Measurements from ENCODE around the gene CTIF. TPM values are rescaled to one million over a fixed set of nuclear protein-coding genes. Genes with fewer than 3 reads are reported as not detected.
A peak's percentile ranks its signal among the peaks of the same experiment; 100 is the strongest.

CTIF gene
- total RNA-seq, 4 donors from 2014 or later, result 16.6 to 116 (median 34.5) TPM

DNA sequence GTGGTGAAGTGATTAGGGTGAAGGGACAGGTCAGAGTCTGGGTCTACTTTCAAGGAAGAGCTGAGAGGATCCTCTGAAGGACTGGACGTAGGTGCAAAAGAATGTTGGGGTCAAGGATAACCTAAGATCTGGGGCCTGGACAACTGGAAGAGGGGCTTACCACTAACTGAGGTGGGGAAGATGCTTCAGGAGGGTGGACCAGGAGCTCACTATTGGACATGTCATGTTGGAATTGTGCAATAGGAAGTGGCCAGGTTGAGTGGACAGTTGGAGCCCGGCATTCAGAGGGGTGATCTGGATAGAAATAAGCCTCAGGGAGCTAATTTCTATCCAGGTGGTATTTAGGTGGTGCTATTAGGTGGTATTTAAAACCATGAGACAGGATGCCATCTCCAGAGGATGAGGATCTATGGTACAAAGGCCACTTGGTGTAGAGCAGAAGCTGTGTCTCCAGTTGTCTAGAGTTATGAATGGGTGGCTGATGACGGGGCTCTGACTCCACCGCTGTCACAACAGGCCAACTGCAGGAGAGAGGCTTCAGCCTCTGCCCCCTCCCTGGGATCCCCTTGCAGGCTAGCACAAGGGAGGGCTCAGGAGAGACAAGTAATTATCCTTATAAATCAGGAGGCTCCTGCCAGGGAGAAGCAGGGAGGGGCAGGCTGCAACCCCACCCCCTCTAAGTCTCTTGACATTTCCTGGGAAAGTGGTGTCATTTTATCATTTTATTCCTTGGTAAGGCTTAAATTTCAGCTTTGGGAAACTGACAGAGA, 254.0 kb downstream of the CTIF start:
- peak in 2 of 3 donors; percentile 12 to 23 for DNase-seq
- Histone ChIP-seq H3K4me1 (no peaks in the 10 kb centered on the region), H3K36me3 (no peaks in the 10 kb centered on the region), H3K27me3 (no peaks in the 10 kb centered on the region), H3K9me3 (no peaks in the 10 kb centered on the region), H3K4me3 (no peak overlapping the region), H3K27ac (no peak overlapping the region)
- no peak for TF ChIP-seq POLR2A (IDR thresholded peaks at IDR 0.05)
- TF ChIP-seq, protein P1, sequence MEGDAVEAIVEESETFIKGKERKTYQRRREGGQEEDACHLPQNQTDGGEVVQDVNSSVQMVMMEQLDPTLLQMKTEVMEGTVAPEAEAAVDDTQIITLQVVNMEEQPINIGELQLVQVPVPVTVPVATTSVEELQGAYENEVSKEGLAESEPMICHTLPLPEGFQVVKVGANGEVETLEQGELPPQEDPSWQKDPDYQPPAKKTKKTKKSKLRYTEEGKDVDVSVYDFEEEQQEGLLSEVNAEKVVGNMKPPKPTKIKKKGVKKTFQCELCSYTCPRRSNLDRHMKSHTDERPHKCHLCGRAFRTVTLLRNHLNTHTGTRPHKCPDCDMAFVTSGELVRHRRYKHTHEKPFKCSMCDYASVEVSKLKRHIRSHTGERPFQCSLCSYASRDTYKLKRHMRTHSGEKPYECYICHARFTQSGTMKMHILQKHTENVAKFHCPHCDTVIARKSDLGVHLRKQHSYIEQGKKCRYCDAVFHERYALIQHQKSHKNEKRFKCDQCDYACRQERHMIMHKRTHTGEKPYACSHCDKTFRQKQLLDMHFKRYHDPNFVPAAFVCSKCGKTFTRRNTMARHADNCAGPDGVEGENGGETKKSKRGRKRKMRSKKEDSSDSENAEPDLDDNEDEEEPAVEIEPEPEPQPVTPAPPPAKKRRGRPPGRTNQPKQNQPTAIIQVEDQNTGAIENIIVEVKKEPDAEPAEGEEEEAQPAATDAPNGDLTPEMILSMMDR (IDR thresholded peaks at IDR 0.05), result no peak

DNA sequence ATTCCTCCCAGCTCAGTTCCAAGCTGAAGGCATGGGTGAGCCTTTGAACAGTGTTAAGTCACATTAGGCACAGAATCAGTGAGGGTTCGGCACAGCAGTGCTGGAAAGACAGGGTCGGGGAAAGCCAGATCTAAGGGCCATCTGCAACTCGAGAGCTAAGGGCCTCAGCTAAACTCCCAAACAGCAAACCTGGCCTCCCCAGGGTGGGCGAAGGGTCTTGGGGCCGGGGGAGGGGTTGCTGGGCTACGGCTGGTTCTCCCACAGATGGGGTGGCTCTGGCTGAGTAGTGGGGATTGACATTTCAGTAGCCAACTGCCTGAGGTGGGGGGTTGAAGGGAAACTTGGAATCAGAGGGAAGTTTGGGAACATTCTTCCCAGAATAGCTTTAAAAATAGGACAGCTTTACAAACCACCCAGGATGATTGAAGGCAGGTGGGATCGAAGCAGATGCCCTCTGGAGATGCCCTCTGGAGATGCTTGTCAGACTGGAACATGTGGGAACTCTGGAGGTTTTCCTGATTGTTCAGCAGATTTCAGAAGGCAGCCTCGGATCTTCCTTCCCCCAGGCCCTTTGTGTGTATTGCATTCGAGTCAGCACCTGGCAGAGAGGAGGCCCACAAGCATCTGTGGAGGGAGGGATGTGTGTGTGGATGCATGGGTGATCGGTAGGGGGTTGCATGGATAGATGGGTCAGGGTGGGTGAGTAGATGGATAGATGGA, 255.6 kb downstream of the CTIF start:
- H3K4me3 ChIP-seq, result no peak overlapping the region
- H3K27ac ChIP-seq, result no peak overlapping the region
- DNase-seq, result peak in 2 of 3 donors; percentile 23 to 27
- H3K4me1 ChIP-seq, result no peaks in the 10 kb centered on the region
- no peaks in the 10 kb centered on the region for H3K27me3 ChIP-seq
- no peaks in the 10 kb centered on the region for H3K36me3 ChIP-seq
- no peak for TF ChIP-seq POLR2A (IDR thresholded peaks at IDR 0.05)
- TF ChIP-seq, protein P1 (IDR thresholded peaks at IDR 0.05), result no peak
- no peaks in the 10 kb centered on the region for H3K9me3 ChIP-seq

DNA sequence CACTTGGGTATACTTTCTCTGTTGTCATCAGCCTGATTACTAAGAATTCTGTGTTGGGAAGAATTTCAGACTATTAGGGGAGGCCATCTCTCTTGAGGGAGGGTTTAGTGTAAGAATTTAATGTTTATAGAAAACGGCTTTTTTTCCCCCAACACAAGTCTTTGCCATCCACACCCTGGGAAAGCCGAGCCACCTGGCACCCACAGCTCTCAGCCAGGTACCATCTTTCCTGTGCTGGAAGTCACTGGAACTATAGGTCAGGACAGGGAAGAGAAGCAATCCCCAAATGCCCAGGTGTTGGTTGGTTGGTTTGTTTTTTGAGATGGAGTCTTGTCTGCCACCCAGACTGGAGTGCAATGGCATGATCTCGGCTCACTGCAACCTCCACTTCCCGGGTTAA, 256.9 kb downstream of the CTIF start:
- Histone ChIP-seq H3K27me3 (no peaks in the 10 kb centered on the region), H3K4me1 (peaks cover 0 to under 1% (median 0%) of the 10 kb centered on the region in 4 donors), H3K4me3 (no peak overlapping the region), H3K9me3 (no peaks in the 10 kb centered on the region), H3K27ac (no peak overlapping the region), H3K36me3 (no peaks in the 10 kb centered on the region)
- TF ChIP-seq, protein P1 (IDR thresholded peaks at IDR 0.05), result no peak
- no peak for TF ChIP-seq POLR2A (IDR thresholded peaks at IDR 0.05)
- DNase-seq, result peak in 1 of 3 donors; percentile 9

DNA sequence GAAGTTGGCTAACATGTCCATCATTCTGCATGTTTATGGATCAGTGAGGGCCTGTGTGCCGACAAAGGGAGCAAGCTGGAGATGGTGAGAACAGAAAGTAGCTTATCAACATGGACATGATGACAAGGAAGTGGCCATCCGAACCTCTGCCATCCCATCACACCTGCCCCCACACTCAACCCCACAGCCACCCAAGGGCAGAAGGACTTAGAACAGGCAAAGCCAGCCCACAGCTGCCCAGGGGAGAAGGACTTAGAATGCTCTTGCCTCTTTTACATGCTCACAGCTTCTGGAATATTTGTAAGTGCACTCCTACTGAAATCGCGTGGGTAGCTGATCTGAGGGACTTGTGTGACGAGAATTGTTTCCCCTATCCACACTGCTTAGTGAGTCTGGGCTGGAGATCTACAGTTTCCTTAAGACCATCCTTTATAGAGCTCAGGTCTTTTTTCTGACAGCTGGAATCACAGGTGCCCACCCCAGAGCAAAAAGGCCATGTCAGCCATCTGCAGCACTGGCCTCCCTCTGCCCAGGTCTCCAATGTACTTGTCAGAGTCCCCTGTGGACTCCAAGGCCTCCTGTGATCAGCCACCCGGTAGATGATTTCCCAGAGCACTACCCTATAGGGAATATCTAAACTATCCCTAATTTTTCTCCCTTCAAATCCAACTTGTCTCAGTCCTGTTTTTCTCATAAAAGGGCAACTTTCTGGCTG, 257.8 kb downstream of the CTIF start:
- TF ChIP-seq POLR2A (IDR thresholded peaks at IDR 0.05), result no peak
- TF ChIP-seq, protein P1 (IDR thresholded peaks at IDR 0.05), result no peak
- Histone ChIP-seq H3K9me3 (no peaks in the 10 kb centered on the region), H3K36me3 (no peaks in the 10 kb centered on the region), H3K27me3 (no peaks in the 10 kb centered on the region), H3K4me3 (no peak overlapping the region), H3K4me1 (peaks cover 0 to 10% (median 3%) of the 10 kb centered on the region in 4 donors), H3K27ac (no peak overlapping the region)
- peak in 2 of 3 donors; percentile 28 to 34 for DNase-seq

DNA sequence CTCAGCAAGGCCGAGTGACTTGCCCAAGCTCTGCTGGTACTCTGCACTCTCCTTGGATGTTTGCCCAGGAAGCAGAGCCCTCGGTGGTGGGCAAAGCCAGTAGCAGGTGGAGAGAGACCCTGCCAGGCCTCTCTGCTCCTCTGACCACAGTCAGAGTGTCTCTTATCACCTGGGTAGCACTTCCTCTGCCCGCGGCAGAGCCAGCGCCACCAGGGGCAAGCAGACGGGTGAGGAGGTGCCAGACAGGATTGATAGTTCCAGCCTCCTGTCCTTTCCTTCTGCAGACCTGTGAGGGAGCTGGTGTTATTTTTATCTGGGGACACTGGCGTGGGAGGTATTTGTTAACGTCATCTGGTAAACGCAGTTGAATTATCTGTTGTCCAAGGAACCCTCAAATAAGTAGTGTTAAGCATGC, 259.0 kb downstream of the CTIF start:
- Histone ChIP-seq H3K36me3 (no peaks in the 10 kb centered on the region), H3K9me3 (no peaks in the 10 kb centered on the region), H3K4me3 (no peak overlapping the region), H3K4me1 (peaks cover 0 to 21% (median 8%) of the 10 kb centered on the region in 4 donors), H3K27ac (no peak overlapping the region), H3K27me3 (no peaks in the 10 kb centered on the region)
- peak in 2 of 3 donors; percentile 15 to 39 for DNase-seq
- TF ChIP-seq, protein P1 (IDR thresholded peaks at IDR 0.05), result no peak
- TF ChIP-seq POLR2A (IDR thresholded peaks at IDR 0.05), result no peak
